Lower leg skin (tissue), 4 donors: ENCODE measurements around the gene MAP10. TPM values are rescaled to one million over a fixed set of nuclear protein-coding genes. Genes with fewer than 3 reads are reported as not detected.

Experiments
- DNase-seq, 2 donors: peaks; one replicate each; pipeline ENCODE4 v3.0.0-alpha.2; 2019; ENCODE audit warnings: low spot score in 2 of 2
- H3K4me3 ChIP-seq: fragments of 200-600 bp; sonication (generic); 2 replicates; pipeline ENCODE4 v1.5.1; 2017; ENCODE audit warnings: mild to moderate bottlenecking, low read depth; ENCODE audit not compliant: poor library complexity, severe bottlenecking
- POLR2A ChIP-seq, 2 donors: fragments of 450-650 bp; IDR thresholded peaks; one replicate each; pipeline ENCODE4 v1.6.1; 2016 to 2017; ENCODE audit warnings: antibody characterized with exemption in 2 of 2, mild to moderate bottlenecking in 1 of 2, moderate library complexity in 1 of 2
- WGBS, 2 donors: methylation state at CpG; one replicate each; pipeline ENCODE4 v1.1.5; 2018; 5-methylcytosine and 5-hydroxymethylcytosine counted together
- intact Hi-C: fragments of 100-400 bp; cut with DNase I; formaldehyde crosslinking; loops from one replicate; pipeline ENCODE4 v1.15.0; 2023; ENCODE audit warnings: low total_unique reads
- total RNA-seq, 4 donors: library from RNA; depleted of rRNA; stranded (reverse); fragments of >200 nt; gene quantifications; one replicate each; pipeline ENCODE4 v1.1.0, GENCODE V29; 2016
- TF ChIP-seq, protein P1 (sequence below), 3 donors: fragments of 450-650 bp; IDR thresholded peaks; one replicate each; pipeline ENCODE4 v1.5.1; 2016; ENCODE audit warnings: antibody characterized with exemption in 3 of 3, mild to moderate bottlenecking in 3 of 3, moderate library complexity in 2 of 3

The MAP10 gene
- total RNA-seq, 4 donors from 2014 or later: 0.04 to 1.6 (median 0.91) TPM

DNA sequence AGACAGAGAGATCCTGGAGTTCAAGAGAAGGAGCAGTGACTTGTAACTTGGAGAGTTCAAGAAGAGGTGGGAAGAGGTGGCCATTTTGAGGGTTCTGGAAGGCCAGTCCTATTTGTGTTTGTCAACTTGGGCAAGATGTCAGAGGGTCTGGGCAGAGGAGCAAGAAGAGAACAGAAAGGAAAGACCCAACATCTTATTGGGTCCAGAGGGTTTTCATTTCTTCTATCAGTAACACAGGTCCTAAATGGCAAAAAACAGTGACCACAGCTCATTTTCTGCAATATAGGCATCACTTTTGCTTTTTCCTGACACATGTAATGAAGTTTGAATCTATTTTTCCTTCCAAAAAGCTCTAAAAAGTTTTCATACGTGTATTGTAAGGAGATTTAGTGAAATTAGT is 38.3 kb upstream of the MAP10 start:
- TF ChIP-seq, protein P1, sequence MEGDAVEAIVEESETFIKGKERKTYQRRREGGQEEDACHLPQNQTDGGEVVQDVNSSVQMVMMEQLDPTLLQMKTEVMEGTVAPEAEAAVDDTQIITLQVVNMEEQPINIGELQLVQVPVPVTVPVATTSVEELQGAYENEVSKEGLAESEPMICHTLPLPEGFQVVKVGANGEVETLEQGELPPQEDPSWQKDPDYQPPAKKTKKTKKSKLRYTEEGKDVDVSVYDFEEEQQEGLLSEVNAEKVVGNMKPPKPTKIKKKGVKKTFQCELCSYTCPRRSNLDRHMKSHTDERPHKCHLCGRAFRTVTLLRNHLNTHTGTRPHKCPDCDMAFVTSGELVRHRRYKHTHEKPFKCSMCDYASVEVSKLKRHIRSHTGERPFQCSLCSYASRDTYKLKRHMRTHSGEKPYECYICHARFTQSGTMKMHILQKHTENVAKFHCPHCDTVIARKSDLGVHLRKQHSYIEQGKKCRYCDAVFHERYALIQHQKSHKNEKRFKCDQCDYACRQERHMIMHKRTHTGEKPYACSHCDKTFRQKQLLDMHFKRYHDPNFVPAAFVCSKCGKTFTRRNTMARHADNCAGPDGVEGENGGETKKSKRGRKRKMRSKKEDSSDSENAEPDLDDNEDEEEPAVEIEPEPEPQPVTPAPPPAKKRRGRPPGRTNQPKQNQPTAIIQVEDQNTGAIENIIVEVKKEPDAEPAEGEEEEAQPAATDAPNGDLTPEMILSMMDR (IDR thresholded peaks at IDR 0.05): no peak
- TF ChIP-seq POLR2A (IDR thresholded peaks at IDR 0.05): no peak
- no peak overlapping the region for H3K4me3 ChIP-seq
- DNase-seq: no peak
- intact Hi-C loops: no loop called here
- 28 to 29% methylated on average over 1 of the region's 1 CpG for WGBS, 2 donors

DNA sequence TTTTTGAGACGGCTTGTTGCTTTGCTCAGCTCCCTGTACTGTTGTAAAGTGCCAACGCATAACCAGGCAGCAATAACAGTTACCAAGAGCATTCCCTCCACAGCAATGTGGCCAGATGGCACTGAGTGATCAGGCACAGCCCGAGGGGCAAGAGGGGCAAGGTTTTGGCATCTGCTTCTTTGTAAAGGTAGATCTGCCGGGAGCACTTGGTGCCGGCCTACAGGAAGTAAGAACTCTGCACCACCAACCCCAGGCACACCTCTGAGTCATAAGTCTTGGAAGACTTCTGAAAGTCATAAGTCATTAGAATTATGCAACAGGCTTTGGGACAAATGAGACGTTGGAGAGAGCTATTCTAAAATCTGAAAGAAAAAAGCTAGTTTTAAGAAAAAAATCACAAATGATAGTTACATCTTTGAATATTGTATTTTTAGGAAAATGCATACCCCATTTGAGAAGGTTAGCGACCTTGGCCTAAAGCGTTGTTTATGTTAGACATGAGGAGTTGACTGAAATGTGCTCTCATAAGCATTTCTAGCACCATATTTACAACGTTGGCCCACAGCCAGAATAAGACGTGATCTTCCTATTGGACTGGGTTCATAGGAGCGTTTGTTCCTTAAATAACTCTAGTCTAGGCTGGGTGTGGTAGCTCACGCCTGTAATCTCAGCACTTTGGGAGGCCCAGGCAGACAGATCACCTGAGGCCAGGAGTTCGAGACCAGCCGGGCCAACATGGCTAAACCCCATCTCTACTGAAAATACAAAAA is 37.7 kb upstream of the MAP10 start:
- intact Hi-C loops: no loop called here
- H3K4me3 ChIP-seq: no peak overlapping the region
- DNase-seq: peak; percentile 86 to 87
- WGBS, 2 donors: 26% methylated on average over 14 of the region's 14 CpGs
- TF ChIP-seq POLR2A (IDR thresholded peaks at IDR 0.05): no peak
- TF ChIP-seq, protein P1 (IDR thresholded peaks at IDR 0.05): no peak

DNA sequence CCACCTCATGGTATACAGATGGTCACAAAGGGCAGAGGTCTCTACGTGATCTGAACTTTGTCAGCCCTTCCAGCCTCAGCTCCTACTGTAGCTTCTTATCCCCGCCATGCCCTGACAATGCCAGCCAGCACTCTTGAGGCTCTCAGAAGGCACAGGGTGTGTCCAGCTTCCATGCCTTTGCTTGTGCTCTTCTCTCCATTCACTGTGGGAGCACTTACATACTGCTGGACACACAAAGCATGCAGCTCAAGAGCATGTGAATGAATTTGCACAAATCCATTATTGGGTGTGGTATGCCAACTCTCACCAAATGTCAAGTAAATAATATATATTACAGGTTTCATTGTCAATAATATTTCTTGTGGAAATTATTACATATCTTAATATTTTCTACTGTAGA is 36.4 kb upstream of the MAP10 start:
- intact Hi-C loops: no loop called here
- no peak for TF ChIP-seq POLR2A (IDR thresholded peaks at IDR 0.05)
- TF ChIP-seq, protein P1 (IDR thresholded peaks at IDR 0.05): no peak
- H3K4me3 ChIP-seq: no peak overlapping the region
- DNase-seq: no peak
- 90 to 94% methylated on average over 2 of the region's 2 CpGs for WGBS, 2 donors

DNA sequence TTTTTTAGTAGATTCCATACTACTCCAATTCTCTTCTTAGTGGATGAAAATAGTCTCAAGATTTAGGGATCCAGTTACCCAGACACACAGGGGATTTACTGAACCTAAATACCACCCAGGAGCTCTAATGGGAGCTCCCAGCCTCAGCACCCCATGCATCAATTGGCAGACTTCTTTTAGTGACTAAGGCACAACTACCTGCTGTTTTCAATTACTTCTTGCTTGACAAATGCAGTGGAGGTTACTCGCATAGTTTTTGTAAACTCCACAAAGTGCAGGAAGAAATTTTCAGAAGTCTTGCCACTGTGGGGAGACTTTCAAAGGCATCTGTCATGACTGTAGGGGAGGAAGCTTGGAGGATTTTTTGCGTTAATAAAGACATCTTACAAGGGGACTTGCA is 35.5 kb upstream of the MAP10 start:
- DNase-seq: no peak
- TF ChIP-seq, protein P1 (IDR thresholded peaks at IDR 0.05): no peak
- no peak for TF ChIP-seq POLR2A (IDR thresholded peaks at IDR 0.05)
- WGBS, 2 donors: 76 to 81% methylated on average over 2 of the region's 2 CpGs
- intact Hi-C loops: no loop called here
- H3K4me3 ChIP-seq: no peak overlapping the region

- intact Hi-C loops: no loop called here
- no peak for DNase-seq
- TF ChIP-seq POLR2A (IDR thresholded peaks at IDR 0.05): no peak
- TF ChIP-seq, protein P1 (IDR thresholded peaks at IDR 0.05): no peak
- no peak overlapping the region for H3K4me3 ChIP-seq
- WGBS, 2 donors: 87 to 92% methylated on average over 9 of the region's 9 CpGs
Measured at GRCh38 chr1:232773752-232774151, 31.5 kb upstream of the MAP10 start.
